CD14-positive monocyte (primary cell): ENCODE data around the gene SLC23A1. TPM values are rescaled to one million over a fixed set of nuclear protein-coding genes. Genes with fewer than 3 reads are reported as not detected.
"Not testable (repeated sequence)": the region's sequence is repeated elsewhere in the genome, so short reads cannot be mapped to it uniquely, and the experiment has no call there.

Experiments
- DNase-seq, 3 donors: peaks; one replicate each; pipeline ENCODE4 v3.0.0-alpha.2; 2011 to 2022
- H2AFZ ChIP-seq: 2 replicates; pipeline ENCODE4 v1.6.0; 2012; ENCODE audit warnings: mild to moderate bottlenecking, low read depth, low read length, inconsistent platforms; ENCODE audit not compliant: insufficient read depth, poor library complexity, severe bottlenecking
- H3K27ac ChIP-seq, 2 donors: 1 replicate in 1 of 2; 2 replicates in 1 of 2; pipeline ENCODE4 v1.5.1; 2012 to 2013; ENCODE audit warnings: low read length in 2 of 2, control low read depth in 1 of 2, inconsistent platforms in 1 of 2, low read depth in 1 of 2, mild to moderate bottlenecking in 1 of 2
- H3K27me3 ChIP-seq, 2 donors: one replicate each; pipeline versions ENCODE4 v1.6.0 to v1.6.1; 2011 to 2013; ENCODE audit warnings: low read length in 2 of 2; ENCODE audit not compliant: control insufficient read depth in 2 of 2, insufficient read depth in 2 of 2
- H3K36me3 ChIP-seq, 2 donors: replicated peaks in 1 of 2; 1 replicate in 1 of 2; 2 replicates in 1 of 2; pipeline versions ENCODE4 v1.5.1 to v1.6.1; 2012 to 2013; ENCODE audit warnings: low read length in 2 of 2, control low read depth in 1 of 2, inconsistent platforms in 1 of 2, mild to moderate bottlenecking in 1 of 2; ENCODE audit not compliant: insufficient read depth in 2 of 2, control insufficient read depth in 1 of 2
- H3K4me1 ChIP-seq, 2 donors: 1 replicate in 1 of 2; 2 replicates in 1 of 2; pipeline versions ENCODE4 v1.5.1 to v1.6.1; 2012 to 2013; ENCODE audit warnings: low read length in 2 of 2, control low read depth in 1 of 2, inconsistent platforms in 1 of 2, mild to moderate bottlenecking in 1 of 2, moderate library complexity in 1 of 2; ENCODE audit not compliant: insufficient read depth in 2 of 2, control insufficient read depth in 1 of 2
- H3K4me2 ChIP-seq: replicated peaks from 2 replicates; pipeline ENCODE3; 2012; ENCODE audit warnings: low read length, moderate library complexity, mild to moderate bottlenecking; ENCODE audit not compliant: poor library complexity, severe bottlenecking; ENCODE audit errors: extremely low read depth
- H3K4me3 ChIP-seq, 3 experiments: fragments of 200-600 bp in 1 of 3; sonication (generic) in 1 of 3; replicated peaks in 1 of 3; 1 replicate in 2 of 3; 2 replicates in 1 of 3; pipeline ENCODE4 v1.5.1; 2011 to 2013; ENCODE audit warnings: low read length in 3 of 3, mild to moderate bottlenecking in 3 of 3, control low read depth in 2 of 3, low read depth in 2 of 3, inconsistent platforms in 1 of 3, moderate library complexity in 1 of 3
- H3K79me2 ChIP-seq: 2 replicates; pipeline ENCODE4 v1.6.0; 2012; ENCODE audit warnings: mild to moderate bottlenecking, control low read depth, inconsistent platforms, low read length, moderate library complexity; ENCODE audit not compliant: insufficient read depth
- H3K9ac ChIP-seq: 2 replicates; pipeline ENCODE4 v1.6.0; 2017; ENCODE audit warnings: low read length, mild to moderate bottlenecking; ENCODE audit not compliant: insufficient read depth, poor library complexity, severe bottlenecking
- H3K9me3 ChIP-seq, 2 donors: replicated peaks in 1 of 2; 1 replicate in 1 of 2; 2 replicates in 1 of 2; pipeline versions ENCODE4 v1.5.1 to v1.6.1; 2012 to 2013; ENCODE audit warnings: low read length in 2 of 2, control low read depth in 1 of 2; ENCODE audit not compliant: control insufficient read depth in 1 of 2, insufficient read depth in 1 of 2
- H4K20me1 ChIP-seq: 2 replicates; pipeline ENCODE4 v1.6.0; 2012; ENCODE audit warnings: mild to moderate bottlenecking, low read length, control low read depth, moderate library complexity; ENCODE audit not compliant: insufficient read depth
- H3K27ac Mint-ChIP-seq, 7 donors: one replicate each; pipeline ENCODE4 v1.8.0; 2020; ENCODE audit warnings: mild to moderate bottlenecking in 7 of 7, mixed read lengths in 7 of 7, moderate library complexity in 6 of 7, inconsistent platforms in 2 of 7
- H3K27me3 Mint-ChIP-seq, 3 donors: one replicate each; pipeline ENCODE4 v1.8.0; 2021 to 2022; ENCODE audit warnings: low read depth in 3 of 3, mild to moderate bottlenecking in 3 of 3, mixed read lengths in 3 of 3, moderate library complexity in 3 of 3, inconsistent platforms in 1 of 3
- H3K36me3 Mint-ChIP-seq, 2 donors: one replicate each; pipeline ENCODE4 v1.8.0; 2020; ENCODE audit warnings: mixed read lengths in 2 of 2, inconsistent platforms in 1 of 2, mild to moderate bottlenecking in 1 of 2
- H3K4me1 Mint-ChIP-seq: one replicate; pipeline ENCODE4 v1.8.0; 2020; ENCODE audit warnings: mild to moderate bottlenecking, mixed read lengths
- H3K4me3 Mint-ChIP-seq, 2 donors: one replicate each; pipeline ENCODE4 v1.8.0; 2020; ENCODE audit warnings: mild to moderate bottlenecking in 2 of 2, mixed read lengths in 2 of 2, moderate library complexity in 1 of 2
- H3K9me3 Mint-ChIP-seq, 7 donors: one replicate each; pipeline ENCODE4 v1.8.0; 2020 to 2022; ENCODE audit warnings: mixed read lengths in 7 of 7, mild to moderate bottlenecking in 6 of 7, moderate library complexity in 6 of 7, inconsistent platforms in 2 of 7
- CTCF ChIP-seq: fragments of 200-600 bp; IDR thresholded peaks from one replicate; pipeline ENCODE4 v1.8.0; 2022; ENCODE audit warnings: antibody characterized with exemption, mild to moderate bottlenecking
- WGBS: methylation state at CpG from one replicate; pipeline ENCODE4 v1.1.5; 2013; ENCODE audit warnings: missing lambda C conversion rate; ENCODE audit not compliant: insufficient coverage; 5-methylcytosine and 5-hydroxymethylcytosine counted together
- intact Hi-C, 2 donors: fragments of 100-400 bp; cut with micrococcal nuclease; formaldehyde crosslinking; loops; one replicate each; pipeline versions ENCODE4 v1.15.0 to v1.15.1; 2023
- polyA plus RNA-seq, 3 donors: library from polyadenylated mRNA; depleted of rRNA in 1 of 3; unstranded in 2 of 3; stranded (reverse) in 1 of 3; fragments of 300-500 nt in 2 of 3; fragments of >200 nt in 1 of 3; fragmentation: Illumina TruSeq in 2 of 3; gene quantifications; 1 replicate in 2 of 3; 2 replicates in 1 of 3; pipeline ENCODE4 v1.2.3, GENCODE V29; 2012 to 2021

The SLC23A1 gene
- polyA plus RNA-seq, 3 donors, result not detected

GRCh38 chr5:139354186-139354585 lies 28.9 kb downstream of the SLC23A1 start:
- DNase-seq, result no peak
- Histone ChIP-seq H3K79me2 (peaks cover 99% of the 10 kb centered on the region), H3K9ac (no peak overlapping the region), H2AFZ (no peak overlapping the region), H3K9me3 (no peaks in the 10 kb centered on the region), H3K27ac (no peak overlapping the region), H3K27me3 (no peaks in the 10 kb centered on the region), H3K4me2 (no peak overlapping the region), H4K20me1 (peaks cover 100% of the 10 kb centered on the region), H3K4me1 (no peaks in the 10 kb centered on the region), H3K36me3 (peaks cover 4 to 47% of the 10 kb centered on the region in 2 donors), H3K4me3 (no peak overlapping the region)
- Mint-ChIP-seq H3K27ac (no peak overlapping the region), H3K4me1 (peaks cover 2% of the 10 kb centered on the region), H3K9me3 (peaks cover 0 to 3% (median 0%) of the 10 kb centered on the region in 7 donors), H3K4me3 (no peak overlapping the region), H3K27me3 (no peaks in the 10 kb centered on the region), H3K36me3 (peaks cover 16 to 43% of the 10 kb centered on the region in 2 donors)
- TF ChIP-seq CTCF, result no peak
- intact Hi-C loops, result no loop called here
- WGBS, result no CpG with 5 or more reads among the region's 3 CpGs

- DNase-seq, intact Hi-C loops, H3K9me3 Mint-ChIP-seq, H3K27me3 Mint-ChIP-seq, H3K9me3 ChIP-seq, H3K27ac Mint-ChIP-seq, H3K4me2 ChIP-seq, H3K27ac ChIP-seq, H3K4me3 ChIP-seq, H3K4me3 Mint-ChIP-seq, H3K9ac ChIP-seq, H3K27me3 ChIP-seq, H2AFZ ChIP-seq: not testable (repeated sequence)
- Histone ChIP-seq H3K79me2 (peaks cover 99% of the 10 kb centered on the region), H4K20me1 (peaks cover 100% of the 10 kb centered on the region), H3K4me1 (peaks cover 9 to 14% of the 10 kb centered on the region in 2 donors), H3K36me3 (peaks cover 0 to 27% of the 10 kb centered on the region in 2 donors)
- H3K4me1 Mint-ChIP-seq, result peaks cover 21% of the 10 kb centered on the region
- 95% methylated on average over 5 of the region's 9 CpGs for WGBS
- H3K36me3 Mint-ChIP-seq, result peaks cover 12 to 46% of the 10 kb centered on the region in 2 donors
These were observed 35.2 kb downstream of the SLC23A1 start for GRCh38 chr5:139347863-139348262.

GRCh38 chr5:139345442-139345841 lies 37.7 kb downstream of the SLC23A1 start:
- Mint-ChIP-seq H3K27ac (peak overlapping the region in 4 of 7 donors; percentile 7 to 68 (median 18)), H3K4me1 (peaks cover 35% of the 10 kb centered on the region), H3K36me3 (peaks cover 10 to 38% of the 10 kb centered on the region in 2 donors)
- H3K4me3 ChIP-seq, H3K9me3 ChIP-seq, H3K4me2 ChIP-seq, intact Hi-C loops, H3K4me3 Mint-ChIP-seq, H3K27ac ChIP-seq, H3K9ac ChIP-seq, H3K9me3 Mint-ChIP-seq, H3K27me3 ChIP-seq, H3K27me3 Mint-ChIP-seq, H2AFZ ChIP-seq, DNase-seq: not testable (repeated sequence)
- Histone ChIP-seq H4K20me1 (peaks cover 84% of the 10 kb centered on the region), H3K4me1 (peaks cover 21 to 31% of the 10 kb centered on the region in 2 donors), H3K36me3 (peaks cover 0 to 22% of the 10 kb centered on the region in 2 donors), H3K79me2 (peaks cover 87% of the 10 kb centered on the region)
- WGBS, result 94% methylated on average over 5 of the region's 8 CpGs
